Fibroblast of lung (primary cell): ENCODE results near the gene ENTHD1.

ENCODE experiments used
- EZH2 ChIP-seq: IDR thresholded peaks from 2 replicates; pipeline ENCODE4 v1.5.1; 2012; ENCODE audit warnings: low read length, control low read depth, mild to moderate bottlenecking; ENCODE audit errors: missing control alignments
- TF ChIP-seq, protein P1 (sequence below), 2 donors: IDR thresholded peaks in 1 of 2; conservative IDR thresholded peaks in 1 of 2; 1 replicate in 1 of 2; 2 replicates in 1 of 2; pipeline ENCODE4 v1.5.1; 2011 to 2012; ENCODE audit warnings: low read length in 2 of 2, control low read depth in 1 of 2, inconsistent platforms in 1 of 2, low read depth in 1 of 2, mild to moderate bottlenecking in 1 of 2

DNA sequence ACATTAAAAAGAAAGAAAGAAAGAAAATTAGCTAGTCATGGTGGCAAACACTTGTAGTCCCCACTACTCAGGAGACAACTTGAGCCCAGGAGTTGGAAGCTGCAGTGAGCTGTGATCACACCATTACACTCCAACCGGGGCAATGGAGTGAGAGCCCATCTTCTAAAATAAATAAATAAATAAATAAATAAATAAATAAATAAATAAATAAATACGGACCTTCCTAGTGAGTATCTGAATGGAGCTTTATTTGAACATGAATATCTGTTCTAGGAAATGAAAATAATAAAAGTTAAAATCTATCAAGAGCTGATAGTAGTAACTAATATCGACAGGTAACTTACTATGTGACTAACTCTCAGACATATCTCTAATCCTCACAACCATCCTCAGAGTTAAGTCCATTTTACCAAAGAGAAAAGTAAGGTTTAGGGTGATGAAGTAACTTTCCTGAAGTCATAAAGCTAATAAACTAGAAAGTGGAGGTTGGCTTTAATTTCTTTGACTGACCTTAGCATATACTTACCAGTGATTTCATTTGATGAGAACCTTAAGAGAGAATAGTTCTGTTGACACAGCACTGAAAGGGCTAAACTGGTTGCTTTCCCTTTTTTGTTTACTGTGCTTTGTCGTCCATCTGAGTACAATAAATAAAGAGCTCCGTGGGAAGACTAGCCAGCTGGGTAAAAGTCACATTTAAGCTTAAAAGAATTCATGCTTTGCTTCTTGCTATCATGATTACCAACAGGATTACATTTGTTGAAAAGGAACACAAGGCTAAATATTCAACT lies 22.4 kb downstream of the ENTHD1 start:
- TF ChIP-seq, protein P1, sequence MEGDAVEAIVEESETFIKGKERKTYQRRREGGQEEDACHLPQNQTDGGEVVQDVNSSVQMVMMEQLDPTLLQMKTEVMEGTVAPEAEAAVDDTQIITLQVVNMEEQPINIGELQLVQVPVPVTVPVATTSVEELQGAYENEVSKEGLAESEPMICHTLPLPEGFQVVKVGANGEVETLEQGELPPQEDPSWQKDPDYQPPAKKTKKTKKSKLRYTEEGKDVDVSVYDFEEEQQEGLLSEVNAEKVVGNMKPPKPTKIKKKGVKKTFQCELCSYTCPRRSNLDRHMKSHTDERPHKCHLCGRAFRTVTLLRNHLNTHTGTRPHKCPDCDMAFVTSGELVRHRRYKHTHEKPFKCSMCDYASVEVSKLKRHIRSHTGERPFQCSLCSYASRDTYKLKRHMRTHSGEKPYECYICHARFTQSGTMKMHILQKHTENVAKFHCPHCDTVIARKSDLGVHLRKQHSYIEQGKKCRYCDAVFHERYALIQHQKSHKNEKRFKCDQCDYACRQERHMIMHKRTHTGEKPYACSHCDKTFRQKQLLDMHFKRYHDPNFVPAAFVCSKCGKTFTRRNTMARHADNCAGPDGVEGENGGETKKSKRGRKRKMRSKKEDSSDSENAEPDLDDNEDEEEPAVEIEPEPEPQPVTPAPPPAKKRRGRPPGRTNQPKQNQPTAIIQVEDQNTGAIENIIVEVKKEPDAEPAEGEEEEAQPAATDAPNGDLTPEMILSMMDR (conservative IDR thresholded peaks at IDR 0.05 in 1 of 2, IDR thresholded peaks at IDR 0.05 in 1 of 2; ENCODE audit: low read depth in 1 of 2, low read length in 2 of 2) = no peak
- no peak for TF ChIP-seq EZH2
